COLO668 (cell line): ENCODE data around the gene CPNE7.

Experiments
- DNase-seq: peaks from one replicate; lab custom pipeline; 2025; ENCODE audit not compliant: unreplicated experiment; lab: John Stamatoyannopoulos, UW

The CPNE7 gene

GRCh38 chr16:89548344-89549006 lies 27.1 kb upstream of the CPNE7 start:
- no peak for DNase-seq

GRCh38 chr16:89549007-89549700 lies 26.4 kb upstream of the CPNE7 start:
- no peak for DNase-seq

GRCh38 chr16:89550421-89551007 lies 25.0 kb upstream of the CPNE7 start:
- DNase-seq: no peak

- DNase-seq: no peak
Observed at GRCh38 chr16:89552329-89552728, 23.2 kb upstream of the CPNE7 start.

- DNase-seq: no peak
Observed at GRCh38 chr16:89552913-89553312, 22.6 kb upstream of the CPNE7 start.

- no peak for DNase-seq
Observed at GRCh38 chr16:89553733-89554132, 21.8 kb upstream of the CPNE7 start.

- DNase-seq: no peak
Observed at GRCh38 chr16:89554343-89554742, 21.2 kb upstream of the CPNE7 start.

- no peak for DNase-seq
Observed at GRCh38 chr16:89555265-89555664, 20.3 kb upstream of the CPNE7 start.

GRCh38 chr16:89555780-89556179 lies 19.8 kb upstream of the CPNE7 start:
- no peak for DNase-seq

- DNase-seq: peak; percentile 76
Observed at GRCh38 chr16:89556750-89557689, 18.5 kb upstream of the CPNE7 start.

GRCh38 chr16:89557690-89558490 lies 17.7 kb upstream of the CPNE7 start:
- DNase-seq: no peak

- peak; percentile 97 for DNase-seq
Observed at GRCh38 chr16:89560378-89561141, 15.0 kb upstream of the CPNE7 start, which contains the start of gene RPL13. TSS of gene RPL13 (plus strand) at chr16:89560682. CDS start at chr16:89560960, 278 bp downstream.

GRCh38 chr16:89561142-89561883 lies 14.2 kb upstream of the CPNE7 start:
- DNase-seq: no peak

GRCh38 chr16:89561884-89562599 lies 13.5 kb upstream of the CPNE7 start:
- no peak for DNase-seq

- DNase-seq: no peak
Observed at GRCh38 chr16:89562939-89563338, 12.6 kb upstream of the CPNE7 start.

GRCh38 chr16:89563639-89564392 lies 11.7 kb upstream of the CPNE7 start:
- no peak for DNase-seq

- no peak for DNase-seq
Observed at GRCh38 chr16:89564476-89565255, 10.9 kb upstream of the CPNE7 start.
